Skin of body (tissue), 2 donors: ENCODE measurements around the gene B2M. TPM values are rescaled to one million over a fixed set of nuclear protein-coding genes. Genes with fewer than 3 reads are reported as not detected.
"Not testable (repeated sequence)": the region's sequence is repeated elsewhere in the genome, so short reads cannot be mapped to it uniquely, and the experiment has no call there.

Experiments used
- DNase-seq: peaks from one replicate; lab custom pipeline; 2025; lab: John Stamatoyannopoulos, UW
- total RNA-seq: library from RNA; depleted of rRNA; stranded (reverse); fragments of >200 nt; gene quantifications from one replicate; pipeline ENCODE4 v1.2.3, GENCODE V29; 2014

Gene B2M
- total RNA-seq: 1,215 TPM

DNA sequence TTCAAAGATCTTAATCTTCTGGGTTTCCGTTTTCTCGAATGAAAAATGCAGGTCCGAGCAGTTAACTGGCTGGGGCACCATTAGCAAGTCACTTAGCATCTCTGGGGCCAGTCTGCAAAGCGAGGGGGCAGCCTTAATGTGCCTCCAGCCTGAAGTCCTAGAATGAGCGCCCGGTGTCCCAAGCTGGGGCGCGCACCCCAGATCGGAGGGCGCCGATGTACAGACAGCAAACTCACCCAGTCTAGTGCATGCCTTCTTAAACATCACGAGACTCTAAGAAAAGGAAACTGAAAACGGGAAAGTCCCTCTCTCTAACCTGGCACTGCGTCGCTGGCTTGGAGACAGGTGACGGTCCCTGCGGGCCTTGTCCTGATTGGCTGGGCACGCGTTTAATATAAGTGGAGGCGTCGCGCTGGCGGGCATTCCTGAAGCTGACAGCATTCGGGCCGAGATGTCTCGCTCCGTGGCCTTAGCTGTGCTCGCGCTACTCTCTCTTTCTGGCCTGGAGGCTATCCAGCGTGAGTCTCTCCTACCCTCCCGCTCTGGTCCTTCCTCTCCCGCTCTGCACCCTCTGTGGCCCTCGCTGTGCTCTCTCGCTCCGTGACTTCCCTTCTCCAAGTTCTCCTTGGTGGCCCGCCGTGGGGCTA, at the start of gene B2M, which contains the start of gene PATL2:
Gene B2M (plus strand): TSS at position 422 of the 647 bp plus-strand sequence. CDS start 30 bp downstream, at position 452.
Gene PATL2 (minus strand): TSS at position 228 of the 647 bp plus-strand sequence. CDS start 34,833 bp downstream, outside the sequence.
- DNase-seq: peak; percentile 96

DNA sequence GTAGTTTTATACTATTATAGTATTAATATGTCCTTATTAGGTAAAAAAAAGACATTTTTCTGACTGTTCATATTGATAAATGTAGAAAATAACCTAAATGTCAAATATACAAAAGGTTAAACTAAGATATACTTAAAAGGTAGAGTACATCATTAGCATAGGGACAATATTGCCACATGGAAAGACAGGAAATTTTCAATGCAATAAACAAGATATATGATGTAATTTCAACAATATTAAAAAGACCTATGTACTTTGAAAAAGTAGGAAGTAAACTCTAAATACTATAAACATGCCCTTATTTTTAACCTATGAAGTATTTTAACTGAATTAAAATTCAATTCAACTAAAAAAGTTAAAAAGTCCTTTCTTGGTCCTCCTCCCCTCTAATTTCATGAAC, 49.7 kb upstream of the B2M start:
- no peak for DNase-seq

DNA sequence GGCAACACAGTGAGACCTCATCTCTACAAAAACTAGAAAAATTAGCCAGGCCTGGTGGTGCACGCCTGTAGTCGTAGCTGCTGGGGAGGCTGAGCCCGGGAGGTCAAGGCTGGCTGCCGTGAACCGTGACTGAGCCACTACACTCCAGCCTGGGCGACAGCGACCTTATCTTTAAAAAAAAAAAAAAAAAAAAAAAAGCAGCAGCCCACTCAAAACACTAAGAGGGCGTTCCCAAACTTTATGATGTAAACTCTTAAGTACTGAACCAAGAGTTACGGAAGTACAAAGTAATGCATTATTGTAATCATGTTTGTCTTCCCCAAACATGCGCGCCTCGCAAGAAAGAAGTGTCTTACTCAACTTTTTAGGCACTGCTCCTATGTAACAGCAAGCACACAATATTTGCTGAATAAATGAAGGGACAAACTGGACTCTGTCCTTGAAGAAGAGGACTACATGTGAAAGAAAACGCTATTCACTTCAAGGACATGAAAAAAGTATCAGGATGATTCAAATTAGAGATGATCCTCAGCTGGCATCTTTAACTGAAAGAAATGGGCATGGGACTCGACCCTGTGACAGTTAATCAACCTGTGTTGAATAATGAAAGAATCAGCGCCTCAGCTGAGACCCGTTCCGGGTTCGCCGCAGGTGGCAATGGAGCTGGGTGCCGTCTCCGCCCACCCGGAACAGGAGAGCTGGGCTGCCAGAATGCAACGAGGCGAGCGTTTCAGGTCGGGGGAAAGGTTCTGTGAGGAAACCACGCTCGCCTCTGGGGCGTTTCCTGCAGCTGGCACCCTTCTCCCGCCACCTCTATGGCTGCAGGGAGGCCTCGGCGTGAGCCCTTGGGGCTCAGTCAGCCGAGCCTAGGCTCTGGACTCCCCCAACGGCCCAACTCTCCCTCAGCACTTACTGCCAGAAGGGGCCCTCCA, 48.6 kb upstream of the B2M start:
- DNase-seq: no peak

DNA sequence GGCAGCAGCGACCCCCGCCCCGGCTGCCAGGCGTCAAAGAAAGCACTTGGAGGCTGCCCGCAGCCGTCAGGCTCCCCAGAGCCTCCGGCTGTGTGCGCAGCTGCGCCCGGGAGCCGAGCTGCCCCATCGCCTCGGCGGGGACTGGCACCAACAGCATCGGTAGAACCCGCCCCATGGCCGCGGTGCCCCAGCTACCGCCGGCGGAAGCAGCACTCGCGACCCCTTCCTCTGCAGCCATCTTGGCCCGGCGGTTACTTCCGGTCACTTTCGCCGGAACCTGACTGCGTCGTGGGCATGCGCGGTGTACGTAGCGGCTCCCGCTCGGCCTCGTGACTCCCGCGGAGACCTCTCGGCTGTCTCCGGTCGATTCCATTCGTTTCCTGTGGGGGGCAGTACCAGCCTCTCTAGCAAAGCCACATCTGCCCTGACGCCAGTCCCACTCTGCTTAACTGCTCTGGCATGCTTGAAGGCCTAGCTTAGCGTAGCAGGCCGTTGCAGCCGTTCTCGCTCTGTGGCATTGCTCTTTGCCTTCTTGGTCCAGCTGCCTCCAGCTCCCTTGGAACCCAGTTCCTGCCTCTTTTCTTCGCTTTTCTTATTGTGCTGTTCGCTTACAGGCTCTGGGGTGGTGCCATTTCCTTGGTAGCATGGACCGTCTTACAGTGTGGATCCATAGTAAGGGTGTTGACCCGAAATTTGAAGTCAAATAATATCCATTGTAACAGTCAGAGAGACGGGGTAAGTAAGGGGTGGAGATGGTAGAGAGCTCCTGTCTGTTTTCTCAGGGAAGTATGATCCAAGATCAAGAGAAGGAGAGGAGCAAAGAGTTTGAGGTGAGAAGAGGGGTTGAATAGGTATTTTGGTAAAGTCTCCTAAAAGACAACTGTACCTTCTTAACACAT, 47.7 kb upstream of the B2M start, which contains the start of gene SPG11:
Gene SPG11 (minus strand): TSS at position 253 of the 899 bp plus-strand sequence. CDS start 15 bp downstream, at position 238.
- peak; percentile 97 for DNase-seq

DNA sequence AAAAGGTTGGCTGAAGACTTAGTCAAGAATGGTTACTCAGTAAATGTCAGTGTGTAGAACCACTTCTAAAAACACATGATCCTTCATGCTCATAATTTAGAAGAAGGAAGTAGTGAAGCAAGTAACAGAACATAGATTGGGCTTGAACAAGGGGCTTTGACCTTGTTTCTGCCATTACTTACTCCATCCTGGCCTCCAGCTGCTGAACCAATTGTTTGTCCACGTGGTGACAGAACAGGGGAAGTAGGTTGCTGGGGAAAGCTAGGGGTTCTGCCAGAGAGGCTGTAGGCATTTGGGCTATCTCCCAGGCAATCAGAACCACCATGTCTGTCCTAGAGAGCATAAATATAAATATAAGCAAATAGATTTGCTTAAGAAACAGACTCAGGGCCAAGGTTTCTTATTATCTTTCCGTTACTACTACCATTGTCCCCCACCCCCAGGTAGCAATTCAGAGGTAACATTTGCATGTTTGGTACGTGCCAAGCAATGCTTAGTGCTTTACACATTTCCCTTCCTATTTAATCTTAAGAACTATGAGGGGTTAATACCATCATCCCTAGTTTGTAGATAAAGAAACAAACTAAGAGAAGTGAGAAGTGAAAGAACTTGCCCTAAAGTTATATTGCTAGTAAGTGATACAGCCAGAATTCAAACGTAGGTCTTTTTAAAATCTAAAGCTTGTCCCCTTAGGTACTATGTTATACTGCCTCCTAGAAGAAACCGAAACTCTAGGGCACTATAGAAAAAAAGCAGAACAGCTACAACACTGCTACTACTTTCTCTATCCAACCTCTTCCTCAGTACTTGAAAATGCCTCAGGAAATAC, 44.9 kb upstream of the B2M start:
- DNase-seq: no peak

DNA sequence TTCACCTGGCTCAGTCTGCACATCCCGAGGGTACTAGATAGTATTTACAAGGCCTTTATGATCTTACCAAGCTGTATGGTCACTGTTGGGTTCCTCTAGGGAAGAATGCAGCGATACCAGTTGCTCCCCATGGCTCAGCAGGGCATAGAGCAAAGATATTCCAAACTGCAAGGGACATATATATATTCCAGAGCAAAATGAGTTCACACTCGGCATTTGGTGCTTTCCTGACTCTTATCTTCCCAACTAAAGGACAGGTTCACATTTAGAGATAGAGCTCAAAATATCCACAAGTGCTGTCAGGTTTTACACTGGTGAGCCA, 44.3 kb upstream of the B2M start:
- DNase-seq: no peak

DNA sequence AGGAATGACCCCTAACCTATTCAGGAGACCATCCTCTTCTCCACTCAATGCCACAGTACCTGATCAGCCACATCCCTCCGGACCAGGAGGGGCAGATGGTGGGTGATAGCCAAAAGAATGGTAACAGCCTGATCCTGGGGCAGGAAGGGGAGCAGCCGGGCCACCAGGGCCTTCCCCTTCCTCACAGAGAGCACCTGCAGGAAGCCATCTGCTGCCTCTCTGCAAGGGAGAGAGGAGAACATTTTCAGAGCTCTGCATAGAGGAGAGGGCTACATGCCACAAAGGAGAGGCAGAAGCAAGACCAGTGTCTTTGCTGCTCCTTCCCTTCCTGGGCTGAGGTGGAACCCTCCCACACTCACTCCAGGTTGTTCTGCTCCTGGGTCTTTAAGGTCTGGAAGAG, 42.4 kb upstream of the B2M start:
- DNase-seq: no peak

DNA sequence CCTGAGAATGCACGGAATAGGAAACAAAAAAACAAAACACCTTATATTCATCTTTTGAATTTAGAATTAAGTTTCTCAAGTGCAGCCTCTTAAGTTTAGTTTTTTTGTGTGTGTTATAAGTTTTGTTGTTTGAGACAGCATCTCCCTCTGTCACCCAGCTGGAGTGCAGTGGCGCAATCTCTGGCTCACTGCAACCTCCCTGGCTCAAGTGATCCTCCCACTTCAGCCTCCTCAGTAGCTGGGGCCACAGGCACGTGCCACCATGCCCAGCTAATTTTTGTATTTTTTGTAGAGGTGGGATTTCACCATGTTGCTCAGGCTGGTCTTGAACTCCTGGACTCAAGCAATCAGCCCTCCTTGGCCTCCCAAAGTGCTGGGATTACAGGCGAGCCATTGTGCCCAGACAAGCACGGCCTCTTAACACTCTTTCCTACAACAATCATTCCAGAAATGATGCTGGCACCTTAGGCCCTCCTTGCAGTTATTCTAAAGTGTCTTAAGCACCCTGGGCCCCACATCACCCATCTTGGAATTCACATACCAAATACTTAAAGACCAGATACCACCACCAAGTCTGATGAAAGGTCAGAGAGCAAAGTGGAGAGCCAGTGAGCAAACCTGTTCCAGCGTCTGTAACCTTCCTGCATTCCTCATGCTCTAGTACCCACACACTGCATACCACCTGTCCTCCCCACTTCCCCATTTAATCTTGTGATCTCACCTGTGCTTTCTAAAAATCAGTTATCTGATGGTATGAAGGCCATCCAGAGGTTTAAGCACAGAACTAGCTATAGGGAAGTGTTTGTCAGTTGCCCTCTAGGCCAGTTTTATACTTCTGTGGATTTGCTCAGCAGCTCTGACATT, 41.0 kb upstream of the B2M start:
- DNase-seq: no peak

DNA sequence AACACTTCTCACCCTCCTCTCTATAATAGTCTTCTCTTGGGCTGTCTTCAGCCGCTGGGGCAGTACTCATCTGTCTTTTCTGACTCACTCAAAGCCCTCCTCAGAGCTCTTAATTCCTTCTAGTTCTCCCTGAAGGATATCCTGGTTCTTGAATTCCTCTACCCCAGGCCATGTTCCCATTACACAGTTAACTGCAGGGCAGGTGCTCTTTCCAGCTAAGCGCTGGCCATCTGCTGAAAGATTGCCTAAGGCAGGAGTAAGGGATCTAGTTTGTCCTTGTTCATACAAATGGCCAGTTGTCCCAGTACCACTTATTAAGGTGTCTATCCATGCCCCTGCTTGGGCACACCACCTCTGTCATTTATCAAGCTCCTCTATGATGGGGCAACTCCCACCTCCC, 37.7 kb upstream of the B2M start:
- no peak for DNase-seq

DNA sequence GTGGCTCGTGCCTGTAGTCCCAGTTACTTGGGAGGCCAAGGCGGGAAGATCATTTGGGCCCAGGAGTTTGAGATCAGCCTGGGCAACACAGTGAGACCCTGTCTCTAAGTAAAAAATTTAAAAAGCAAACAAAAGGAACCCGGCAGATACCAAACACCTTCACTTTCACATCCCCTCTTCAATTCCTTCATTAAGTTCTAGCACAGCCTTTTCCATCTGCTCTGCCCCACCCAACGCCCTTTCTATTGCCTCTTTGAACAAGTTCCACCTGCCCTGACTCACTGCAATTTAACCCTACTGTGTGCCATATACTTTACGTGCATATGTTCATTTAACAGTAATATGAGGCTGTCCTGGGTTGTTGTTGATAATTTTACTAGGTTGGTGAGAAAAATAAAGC, 35.4 kb upstream of the B2M start:
- no peak for DNase-seq

DNA sequence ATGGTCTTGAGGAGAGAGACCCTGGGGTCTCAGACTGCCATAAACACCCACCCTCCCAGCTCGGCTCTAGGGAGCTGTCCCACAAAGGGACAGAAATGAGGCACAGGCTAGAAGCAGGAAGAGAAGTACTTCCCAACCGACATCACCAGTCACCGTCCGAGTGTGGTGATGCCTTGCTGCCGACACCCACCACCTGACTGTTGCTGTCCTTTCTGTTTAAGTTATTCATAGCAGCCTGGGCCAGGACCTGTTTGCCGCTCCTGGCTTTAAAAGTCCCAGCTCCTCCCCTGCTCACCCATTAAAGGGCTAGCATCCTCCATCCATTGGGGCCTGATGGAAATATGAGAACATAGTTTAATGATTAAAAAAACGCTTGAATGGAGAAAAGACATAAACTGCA, 34.6 kb upstream of the B2M start:
- DNase-seq: no peak

DNA sequence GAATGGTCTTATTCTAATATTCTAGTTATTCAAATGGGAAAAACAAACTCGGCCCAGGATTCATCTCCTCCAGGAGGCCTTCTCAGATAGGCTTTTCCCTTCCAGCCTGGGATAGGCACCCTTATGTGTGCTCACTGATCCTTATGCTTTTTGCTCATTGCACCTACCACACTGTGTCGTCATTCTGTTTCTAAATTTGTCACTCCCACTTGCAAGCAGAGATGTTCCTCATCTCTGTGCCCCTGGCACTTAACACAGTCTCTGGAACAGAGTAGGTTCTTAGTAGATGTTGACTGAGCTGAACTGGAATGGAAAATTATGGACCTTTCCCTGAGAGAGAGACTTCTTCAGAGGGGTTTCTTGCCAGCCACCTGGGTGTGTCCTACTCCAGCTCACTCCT, 29.1 kb upstream of the B2M start:
- no peak for DNase-seq

DNA sequence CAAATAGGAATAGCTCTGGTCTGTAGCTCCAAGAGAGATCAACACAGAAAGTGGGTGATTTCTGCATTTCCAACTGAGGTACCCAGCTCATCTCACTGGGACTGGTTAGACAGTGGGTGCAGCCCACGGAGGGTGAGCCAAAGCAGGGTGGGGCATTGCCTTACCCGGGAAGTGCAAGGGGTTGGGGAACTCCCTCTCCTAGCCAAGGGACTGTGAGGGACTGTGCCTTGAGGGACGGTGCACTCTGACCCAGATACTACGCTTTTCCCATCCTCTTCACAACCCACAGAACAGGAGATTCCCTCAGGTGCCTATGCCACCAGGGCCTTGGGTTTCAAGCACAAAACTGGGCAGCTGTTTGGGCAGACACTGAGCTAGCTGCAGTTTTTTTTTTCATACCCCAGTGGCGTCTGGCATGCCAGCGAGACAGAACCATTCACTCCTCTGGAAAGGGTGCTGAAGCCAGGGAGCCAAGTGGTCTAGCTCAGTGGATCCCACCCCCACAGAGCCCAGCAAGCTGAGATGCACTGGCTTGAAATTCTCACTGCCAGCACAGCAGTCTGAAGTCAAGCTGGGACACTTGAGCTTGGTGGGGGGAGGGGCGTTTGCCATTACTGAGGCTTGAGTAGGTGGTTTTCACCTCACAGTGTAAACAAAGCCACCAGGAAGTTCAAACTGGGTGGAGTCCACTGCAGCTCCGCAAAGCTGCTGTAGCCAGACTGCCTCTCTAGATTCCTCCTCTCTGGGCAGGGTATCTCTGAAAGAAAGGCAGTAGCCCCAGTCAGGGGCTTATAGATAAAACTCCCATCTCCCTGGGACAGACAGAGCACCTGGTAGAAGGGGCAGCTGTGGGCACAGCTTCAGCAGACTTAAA, 28.3 kb upstream of the B2M start:
- DNase-seq: not testable (repeated sequence)

DNA sequence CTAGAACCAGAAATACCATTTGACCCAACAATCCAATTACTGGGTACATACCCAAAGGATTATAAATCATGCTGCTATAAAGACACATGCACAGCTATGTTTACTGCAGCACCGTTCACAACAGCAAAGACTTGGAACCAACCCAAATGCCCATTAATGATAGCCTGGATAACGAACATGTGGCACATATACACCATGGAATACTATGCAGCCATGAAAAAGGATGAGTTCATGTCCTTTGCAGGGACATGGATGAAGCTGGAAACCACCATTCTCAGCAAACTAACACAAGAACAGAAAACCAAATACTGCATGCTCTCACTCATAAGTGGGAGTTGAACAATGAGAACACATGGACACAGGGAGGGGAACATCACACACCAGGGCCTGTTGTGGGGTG, 22.0 kb upstream of the B2M start:
- DNase-seq: not testable (repeated sequence)

DNA sequence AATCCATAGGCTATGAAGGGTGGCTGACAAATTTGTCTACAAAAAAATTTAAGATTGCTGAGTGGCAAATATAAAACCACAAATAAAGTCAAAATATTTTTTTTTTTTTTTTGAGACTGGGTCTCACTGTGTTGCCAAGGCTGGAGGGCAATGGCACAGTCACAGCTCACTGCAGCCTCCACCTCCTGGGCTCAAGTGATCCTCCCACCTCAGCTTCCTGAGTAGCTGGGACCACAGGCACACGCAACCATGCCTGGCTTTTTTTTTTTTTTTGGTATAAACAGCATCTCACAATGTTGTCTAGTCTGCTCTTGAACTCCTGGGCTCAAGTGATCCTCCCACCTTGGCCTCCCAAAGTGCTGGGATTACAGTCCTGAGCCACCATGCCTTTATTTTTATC, 21.1 kb upstream of the B2M start:
- not testable (repeated sequence) for DNase-seq

DNA sequence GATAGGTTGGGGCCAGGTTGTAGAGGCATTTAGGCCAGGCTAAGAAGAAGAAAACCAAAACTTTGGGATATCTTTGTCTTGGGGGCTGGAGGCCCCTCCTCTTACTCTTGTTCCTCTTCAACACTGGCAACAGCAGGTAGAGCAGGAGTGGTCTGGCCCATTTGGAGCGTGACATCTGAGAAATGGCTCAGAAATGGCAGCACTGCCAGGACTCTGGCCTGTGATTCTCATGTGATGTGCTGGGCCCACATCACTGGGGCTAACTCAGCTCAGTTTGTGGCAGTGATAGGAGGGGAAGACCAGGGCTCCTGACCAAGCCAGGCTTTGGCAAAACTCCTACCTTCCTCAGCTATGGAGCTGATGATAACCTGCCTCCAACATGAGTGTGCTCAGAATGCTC, 18.7 kb upstream of the B2M start:
- no peak for DNase-seq

DNA sequence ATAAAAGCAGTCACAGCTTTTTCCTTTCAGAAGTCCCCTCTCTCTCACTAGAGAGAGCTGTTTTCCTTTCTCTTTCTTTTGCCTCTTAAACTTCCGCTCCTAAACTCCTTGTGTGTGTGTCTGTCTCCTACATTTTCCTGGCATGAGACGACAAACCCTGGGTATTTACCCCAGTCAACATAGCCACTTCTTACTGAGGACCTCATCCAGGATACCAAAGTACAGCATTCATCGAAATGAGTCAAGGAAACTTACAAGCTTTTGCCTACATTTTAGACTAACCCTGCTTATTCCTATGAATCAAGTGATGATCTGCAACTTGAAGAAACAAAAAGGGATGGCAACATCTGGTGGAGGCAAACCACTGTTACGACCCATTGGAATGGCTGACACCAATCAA, 16.9 kb upstream of the B2M start:
- no peak for DNase-seq

DNA sequence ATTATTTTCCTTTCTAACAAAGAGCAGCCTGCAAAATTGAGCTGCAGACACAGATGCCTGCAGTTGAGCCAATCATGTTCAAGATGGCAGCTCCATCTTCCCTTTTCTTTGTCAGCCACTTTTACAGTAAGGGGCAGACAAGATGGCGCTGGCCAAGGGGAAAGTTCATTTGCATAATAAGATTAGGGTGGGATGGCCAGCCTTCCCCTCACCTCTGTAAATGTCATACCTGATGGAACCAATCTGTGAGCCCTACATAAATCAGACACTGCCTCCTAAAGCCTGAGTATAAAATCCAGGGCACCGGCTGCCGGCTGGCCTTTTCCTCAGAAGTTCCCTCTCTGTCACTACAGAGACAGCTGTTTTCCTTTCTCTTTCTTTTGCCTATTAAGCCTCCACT, 16.0 kb upstream of the B2M start:
- no peak for DNase-seq

DNA sequence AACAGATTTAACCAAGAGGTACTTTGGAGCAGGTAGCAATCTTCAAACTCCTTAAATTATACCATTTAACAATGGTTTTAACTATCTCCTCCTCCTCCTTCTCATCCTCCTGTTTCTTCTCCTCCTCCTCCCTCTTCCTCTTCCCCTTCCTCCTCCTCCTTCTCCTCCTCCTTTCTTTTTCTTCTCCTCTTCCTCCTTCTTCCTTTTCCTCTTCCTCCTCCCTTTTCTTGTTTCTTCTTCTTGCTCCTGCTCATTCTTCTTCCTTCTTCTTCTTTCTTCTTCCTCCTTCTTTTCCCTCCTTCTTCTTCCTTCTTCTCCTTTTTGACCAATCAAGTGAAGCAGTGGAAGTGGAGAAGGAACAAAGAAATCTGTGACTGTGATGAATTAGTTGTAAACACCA, 14.3 kb upstream of the B2M start:
- DNase-seq: no peak
